ENCODE data around the gene PLEKHO2. TPM values are rescaled to one million over a fixed set of nuclear protein-coding genes. Genes with fewer than 3 reads are reported as not detected.

The PLEKHO2 gene
- polyA plus RNA-seq, 3 donors: 54.1 to 93.5 (median 78.0) TPM

- Histone ChIP-seq H3K27me3 (ENCODE audit: control insufficient read depth in 2 of 2, insufficient read depth in 2 of 2, low read length in 2 of 2) (no peaks in the 10 kb centered on the region), H2AFZ (ENCODE audit: insufficient read depth, low read depth, low read length, poor library complexity, severe bottlenecking) (no peak overlapping the region), H3K9ac (ENCODE audit: insufficient read depth, low read length, poor library complexity, severe bottlenecking) (no peak overlapping the region), H3K36me3 (replicated peaks in 1 of 2; ENCODE audit: control insufficient read depth in 1 of 2, insufficient read depth in 2 of 2, low read length in 2 of 2) (peaks cover 79 to 95% of the 10 kb centered on the region in 2 donors), H3K4me1 (ENCODE audit: control insufficient read depth in 1 of 2, insufficient read depth in 2 of 2, low read length in 2 of 2) (peaks cover 73 to 81% of the 10 kb centered on the region in 2 donors), H3K27ac (ENCODE audit: low read depth in 1 of 2, low read length in 2 of 2) (peak overlapping the region; percentile 48 to 73), H3K9me3 (replicated peaks in 1 of 2; ENCODE audit: control insufficient read depth in 1 of 2, insufficient read depth in 1 of 2, low read length in 2 of 2) (no peaks in the 10 kb centered on the region), H3K4me3 (replicated peaks in 1 of 3; ENCODE audit: low read depth in 2 of 3, low read length in 3 of 3) (peak overlapping the region in 1 of 3 experiments; percentile 35), H3K79me2 (ENCODE audit: insufficient read depth, low read length) (peaks cover 98% of the 10 kb centered on the region), H3K4me2 (replicated peaks; ENCODE audit: extremely low read depth, low read length, poor library complexity, severe bottlenecking) (peak overlapping the region; percentile 52), H4K20me1 (ENCODE audit: insufficient read depth, low read length) (peaks cover 100% of the 10 kb centered on the region)
- no peaks in the 10 kb centered on the region for H3K9me3 Mint-ChIP-seq
- WGBS (ENCODE audit: insufficient coverage): 95% methylated on average over 6 of the region's 7 CpGs
- peaks cover 86 to 99% of the 10 kb centered on the region in 2 donors for H3K36me3 Mint-ChIP-seq
- peaks cover 86% of the 10 kb centered on the region for H3K4me1 Mint-ChIP-seq
- H3K27me3 Mint-ChIP-seq (ENCODE audit: low read depth in 3 of 3): peaks cover 0 to 4% (median 0%) of the 10 kb centered on the region in 3 donors
- no peak for DNase-seq
- intact Hi-C loops (cut with micrococcal nuclease): no loop called here
- peak overlapping the region in 5 of 7 donors; percentile 77 to 93 (median 90) for H3K27ac Mint-ChIP-seq
- TF ChIP-seq, protein P1, sequence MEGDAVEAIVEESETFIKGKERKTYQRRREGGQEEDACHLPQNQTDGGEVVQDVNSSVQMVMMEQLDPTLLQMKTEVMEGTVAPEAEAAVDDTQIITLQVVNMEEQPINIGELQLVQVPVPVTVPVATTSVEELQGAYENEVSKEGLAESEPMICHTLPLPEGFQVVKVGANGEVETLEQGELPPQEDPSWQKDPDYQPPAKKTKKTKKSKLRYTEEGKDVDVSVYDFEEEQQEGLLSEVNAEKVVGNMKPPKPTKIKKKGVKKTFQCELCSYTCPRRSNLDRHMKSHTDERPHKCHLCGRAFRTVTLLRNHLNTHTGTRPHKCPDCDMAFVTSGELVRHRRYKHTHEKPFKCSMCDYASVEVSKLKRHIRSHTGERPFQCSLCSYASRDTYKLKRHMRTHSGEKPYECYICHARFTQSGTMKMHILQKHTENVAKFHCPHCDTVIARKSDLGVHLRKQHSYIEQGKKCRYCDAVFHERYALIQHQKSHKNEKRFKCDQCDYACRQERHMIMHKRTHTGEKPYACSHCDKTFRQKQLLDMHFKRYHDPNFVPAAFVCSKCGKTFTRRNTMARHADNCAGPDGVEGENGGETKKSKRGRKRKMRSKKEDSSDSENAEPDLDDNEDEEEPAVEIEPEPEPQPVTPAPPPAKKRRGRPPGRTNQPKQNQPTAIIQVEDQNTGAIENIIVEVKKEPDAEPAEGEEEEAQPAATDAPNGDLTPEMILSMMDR (IDR thresholded peaks at IDR 0.05): no peak
- no peak overlapping the region for H3K4me3 Mint-ChIP-seq
Measured at GRCh38 chr15:64855205-64855975, 13.7 kb downstream of the PLEKHO2 start.

- Mint-ChIP-seq H3K36me3 (peaks cover 93 to 100% of the 10 kb centered on the region in 2 donors), H3K27me3 (ENCODE audit: low read depth in 3 of 3) (peaks cover 0 to 4% (median 1%) of the 10 kb centered on the region in 3 donors), H3K27ac (peak overlapping the region; percentile 77 to 94 (median 90)), H3K4me3 (peak overlapping the region; percentile 50 to 70), H3K4me1 (peaks cover 77% of the 10 kb centered on the region), H3K9me3 (no peaks in the 10 kb centered on the region)
- Histone ChIP-seq H3K36me3 (replicated peaks in 1 of 2; ENCODE audit: control insufficient read depth in 1 of 2, insufficient read depth in 2 of 2, low read length in 2 of 2) (peaks cover 85 to 100% of the 10 kb centered on the region in 2 donors), H3K9me3 (replicated peaks in 1 of 2; ENCODE audit: control insufficient read depth in 1 of 2, insufficient read depth in 1 of 2, low read length in 2 of 2) (no peaks in the 10 kb centered on the region), H3K27ac (ENCODE audit: low read depth in 1 of 2, low read length in 2 of 2) (peak overlapping the region; percentile 48 to 73), H4K20me1 (ENCODE audit: insufficient read depth, low read length) (peaks cover 100% of the 10 kb centered on the region), H3K4me3 (replicated peaks in 1 of 3; ENCODE audit: low read depth in 2 of 3, low read length in 3 of 3) (peak overlapping the region in 1 of 3 experiments; percentile 35), H3K9ac (ENCODE audit: insufficient read depth, low read length, poor library complexity, severe bottlenecking) (peak overlapping the region; percentile 34), H3K4me2 (replicated peaks; ENCODE audit: extremely low read depth, low read length, poor library complexity, severe bottlenecking) (peak overlapping the region; percentile 52), H3K4me1 (ENCODE audit: control insufficient read depth in 1 of 2, insufficient read depth in 2 of 2, low read length in 2 of 2) (peaks cover 61 to 76% of the 10 kb centered on the region in 2 donors), H3K27me3 (ENCODE audit: control insufficient read depth in 2 of 2, insufficient read depth in 2 of 2, low read length in 2 of 2) (no peaks in the 10 kb centered on the region), H2AFZ (ENCODE audit: insufficient read depth, low read depth, low read length, poor library complexity, severe bottlenecking) (no peak overlapping the region), H3K79me2 (ENCODE audit: insufficient read depth, low read length) (peaks cover 100% of the 10 kb centered on the region)
- WGBS (ENCODE audit: insufficient coverage): 27% methylated on average over 5 of the region's 5 CpGs
- DNase-seq: no peak
- TF ChIP-seq, protein P1 (IDR thresholded peaks at IDR 0.05): no peak
- intact Hi-C loops (cut with micrococcal nuclease): no loop called here
Measured at GRCh38 chr15:64856429-64857145, 14.9 kb downstream of the PLEKHO2 start.

Data from CD14-positive monocyte (primary cell).